ENCODE data around the gene ENGASE.

The ENGASE gene

DNA sequence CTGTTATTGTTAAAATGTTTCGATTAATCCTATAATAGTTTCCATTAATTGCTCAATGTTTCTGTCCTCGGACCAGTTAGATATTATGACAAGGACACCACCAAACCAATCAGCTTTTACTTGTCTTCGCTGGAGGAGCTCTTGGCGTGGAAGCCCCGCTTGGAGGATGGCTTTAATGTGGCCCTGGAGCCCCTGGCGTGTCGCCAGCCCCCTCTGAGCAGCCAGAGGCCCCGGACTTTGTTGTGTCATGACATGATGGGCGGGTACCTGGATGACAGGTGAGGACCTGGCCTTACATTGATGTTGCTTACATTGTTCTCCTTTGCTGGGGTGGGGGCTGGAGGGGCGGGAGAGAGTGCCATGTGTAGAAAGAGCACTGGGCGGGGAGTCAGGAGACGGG is 3.0 kb downstream of the ENGASE start:
- Histone ChIP-seq H3K27me3 (ENCODE audit: insufficient read depth, low read length) (no peaks in the 10 kb centered on the region), H2AK5ac (ENCODE audit: low read length) (no peak overlapping the region), H2BK5ac (ENCODE audit: low read depth, low read length, poor library complexity) (no peak overlapping the region), H3K27ac (ENCODE audit: low read depth, low read length) (no peak overlapping the region), H3K4ac (ENCODE audit: low read depth, low read length) (no peak overlapping the region), H3K36me3 (ENCODE audit: control insufficient read depth in 1 of 2, insufficient read depth in 2 of 2, low read length in 2 of 2) (peaks cover 10 to 11% of the 10 kb centered on the region in 2 experiments), H3K9me3 (ENCODE audit: insufficient read depth, low read depth, low read length) (no peaks in the 10 kb centered on the region), H2AFZ (ENCODE audit: insufficient read depth, low read length, poor library complexity) (no peak overlapping the region), H2BK120ac (ENCODE audit: insufficient read depth, low read length, poor library complexity) (no peak overlapping the region), H4K8ac (ENCODE audit: low read depth, low read length) (no peak overlapping the region), H3K79me1 (ENCODE audit: low read length) (peaks cover 7% of the 10 kb centered on the region), H3K79me2 (ENCODE audit: control insufficient read depth, insufficient read depth, low read length, poor library complexity) (no peaks in the 10 kb centered on the region), H4K12ac (ENCODE audit: low read depth, low read length) (no peak overlapping the region), H3K9ac (ENCODE audit: low read length) (no peak overlapping the region), H3K18ac (ENCODE audit: low read length) (no peak overlapping the region), H3K14ac (ENCODE audit: low read length) (no peak overlapping the region), H2BK12ac (ENCODE audit: low read length) (no peak overlapping the region), H4K91ac (ENCODE audit: low read depth, low read length) (no peak overlapping the region), H3K4me3 (ENCODE audit: low read depth, low read length) (no peak overlapping the region), H3K4me1 (ENCODE audit: control insufficient read depth in 1 of 2, insufficient read depth in 2 of 2, low read length in 2 of 2) (peaks cover 4 to 5% of the 10 kb centered on the region in 2 experiments), H3K23ac (ENCODE audit: low read length) (no peak overlapping the region), H3K4me2 (ENCODE audit: low read length) (no peak overlapping the region)
- WGBS (ENCODE audit: extremely low coverage, insufficient coverage, insufficient read length): no CpG with 5 or more reads among the region's 12 CpGs
- DNase-seq: no peak

DNA sequence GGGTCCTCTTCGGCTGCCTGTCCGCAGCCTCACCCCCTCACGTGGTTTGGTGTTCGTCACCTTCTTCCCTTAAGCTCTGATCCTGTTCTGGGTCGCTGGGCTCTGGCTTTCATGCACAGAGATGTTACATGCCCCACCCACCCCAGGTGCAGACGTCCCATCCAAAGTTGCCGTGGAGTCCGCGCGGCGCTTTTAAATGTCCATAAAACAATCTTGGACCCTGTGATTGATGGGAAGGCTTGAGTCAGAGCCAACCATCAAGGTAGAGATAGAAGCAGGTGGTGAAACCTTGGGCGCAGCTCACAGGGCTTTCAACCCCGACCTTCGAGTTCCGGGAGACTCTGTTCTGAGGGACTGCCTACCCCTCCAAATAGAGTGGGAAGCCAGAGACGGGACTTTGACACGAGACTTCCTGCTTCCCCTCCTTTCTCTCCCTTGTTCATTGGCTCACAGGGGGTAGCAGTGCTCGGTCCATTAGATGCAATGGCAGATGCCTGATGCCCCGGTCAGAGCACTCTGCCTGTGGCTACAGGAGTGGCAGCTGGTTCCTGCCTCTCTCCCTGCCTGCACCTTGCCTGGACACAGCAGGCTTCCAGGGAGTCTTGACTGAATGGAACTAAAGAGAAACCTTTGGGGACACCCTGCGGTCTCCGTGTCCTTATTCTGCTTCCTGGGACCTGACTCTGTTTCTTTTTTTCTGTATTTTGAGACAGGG is 4.0 kb downstream of the ENGASE start:
- H3K79me1 ChIP-seq (ENCODE audit: low read length): peaks cover 7% of the 10 kb centered on the region
- no peak overlapping the region for H3K18ac ChIP-seq (ENCODE audit: low read length)

DNA sequence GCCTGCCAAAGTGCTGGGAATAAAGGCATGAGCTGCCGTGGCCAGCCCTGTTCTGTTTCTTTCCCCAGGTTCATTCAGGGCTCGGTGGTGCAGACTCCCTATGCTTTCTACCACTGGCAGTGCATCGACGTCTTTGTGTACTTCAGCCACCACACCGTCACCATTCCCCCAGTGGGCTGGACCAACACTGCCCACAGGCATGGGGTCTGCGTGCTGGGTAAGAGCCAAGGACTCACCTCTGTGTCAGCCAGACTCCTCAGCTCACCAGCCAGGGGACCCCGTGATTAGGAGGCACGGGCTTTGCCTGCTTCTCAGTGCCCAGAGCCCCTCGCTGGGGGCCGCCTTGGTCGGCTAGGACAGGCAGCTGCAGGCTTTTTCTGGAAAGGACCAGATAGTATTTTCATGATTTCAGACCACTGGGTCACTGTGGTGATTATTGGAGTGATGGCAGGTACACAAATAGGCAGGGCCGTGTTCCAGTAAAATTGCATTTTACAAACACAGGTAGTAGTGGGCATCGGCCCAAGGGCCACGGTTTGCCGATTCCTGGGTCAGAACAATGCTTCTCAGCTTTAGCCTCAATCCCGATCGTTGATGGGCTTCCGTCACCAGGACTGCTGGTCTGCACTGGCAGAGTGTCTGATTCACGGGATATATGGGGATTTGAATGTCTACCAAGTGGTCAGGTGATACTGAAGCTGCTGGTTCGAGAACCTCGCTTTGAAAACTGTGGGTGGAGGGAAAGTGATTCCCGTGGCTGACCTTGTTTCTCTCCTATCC is 5.0 kb downstream of the ENGASE start:
- Histone ChIP-seq H3K9ac (ENCODE audit: low read length) (no peak overlapping the region), H3K79me1 (ENCODE audit: low read length) (peaks cover 7% of the 10 kb centered on the region), H4K12ac (ENCODE audit: low read depth, low read length) (no peak overlapping the region), H3K36me3 (ENCODE audit: control insufficient read depth in 1 of 2, insufficient read depth in 2 of 2, low read length in 2 of 2) (peaks cover 11 to 17% of the 10 kb centered on the region in 2 experiments), H4K8ac (ENCODE audit: low read depth, low read length) (no peak overlapping the region), H3K18ac (ENCODE audit: low read length) (no peak overlapping the region), H3K4me1 (ENCODE audit: control insufficient read depth in 1 of 2, insufficient read depth in 2 of 2, low read length in 2 of 2) (peaks cover 0 to 4% of the 10 kb centered on the region in 2 experiments), H2AFZ (ENCODE audit: insufficient read depth, low read length, poor library complexity) (no peak overlapping the region), H3K23ac (ENCODE audit: low read length) (no peak overlapping the region), H3K9me3 (ENCODE audit: insufficient read depth, low read depth, low read length) (no peaks in the 10 kb centered on the region), H2BK120ac (ENCODE audit: insufficient read depth, low read length, poor library complexity) (no peak overlapping the region), H2BK12ac (ENCODE audit: low read length) (no peak overlapping the region), H3K14ac (ENCODE audit: low read length) (no peak overlapping the region), H2AK5ac (ENCODE audit: low read length) (no peak overlapping the region), H3K4ac (ENCODE audit: low read depth, low read length) (no peak overlapping the region), H3K79me2 (ENCODE audit: control insufficient read depth, insufficient read depth, low read length, poor library complexity) (no peaks in the 10 kb centered on the region), H3K27ac (ENCODE audit: low read depth, low read length) (no peak overlapping the region), H2BK5ac (ENCODE audit: low read depth, low read length, poor library complexity) (no peak overlapping the region), H3K4me2 (ENCODE audit: low read length) (no peak overlapping the region), H3K27me3 (ENCODE audit: insufficient read depth, low read length) (no peaks in the 10 kb centered on the region), H3K4me3 (ENCODE audit: low read depth, low read length) (no peak overlapping the region), H4K91ac (ENCODE audit: low read depth, low read length) (no peak overlapping the region)
- no peak for DNase-seq
- WGBS (ENCODE audit: extremely low coverage, insufficient coverage, insufficient read length): no CpG with 5 or more reads among the region's 22 CpGs

More for the DNA sequence above, 4.0 kb downstream of the ENGASE start:
- Histone ChIP-seq H4K12ac (ENCODE audit: low read depth, low read length) (no peak overlapping the region), H4K91ac (ENCODE audit: low read depth, low read length) (no peak overlapping the region), H3K23ac (ENCODE audit: low read length) (no peak overlapping the region), H2BK5ac (ENCODE audit: low read depth, low read length, poor library complexity) (no peak overlapping the region), H3K4ac (ENCODE audit: low read depth, low read length) (no peak overlapping the region), H3K79me2 (ENCODE audit: control insufficient read depth, insufficient read depth, low read length, poor library complexity) (no peaks in the 10 kb centered on the region), H3K9ac (ENCODE audit: low read length) (no peak overlapping the region), H3K36me3 (ENCODE audit: control insufficient read depth in 1 of 2, insufficient read depth in 2 of 2, low read length in 2 of 2) (peaks cover 11 to 15% of the 10 kb centered on the region in 2 experiments), H3K27ac (ENCODE audit: low read depth, low read length) (no peak overlapping the region), H2AFZ (ENCODE audit: insufficient read depth, low read length, poor library complexity) (no peak overlapping the region), H3K4me3 (ENCODE audit: low read depth, low read length) (no peak overlapping the region), H3K14ac (ENCODE audit: low read length) (no peak overlapping the region), H3K4me1 (ENCODE audit: control insufficient read depth in 1 of 2, insufficient read depth in 2 of 2, low read length in 2 of 2) (peaks cover 4 to 5% of the 10 kb centered on the region in 2 experiments), H2AK5ac (ENCODE audit: low read length) (no peak overlapping the region), H2BK12ac (ENCODE audit: low read length) (no peak overlapping the region), H3K4me2 (ENCODE audit: low read length) (no peak overlapping the region), H3K9me3 (ENCODE audit: insufficient read depth, low read depth, low read length) (no peaks in the 10 kb centered on the region), H3K27me3 (ENCODE audit: insufficient read depth, low read length) (no peaks in the 10 kb centered on the region), H2BK120ac (ENCODE audit: insufficient read depth, low read length, poor library complexity) (no peak overlapping the region), H4K8ac (ENCODE audit: low read depth, low read length) (no peak overlapping the region)
- WGBS (ENCODE audit: extremely low coverage, insufficient coverage, insufficient read length): no CpG with 5 or more reads among the region's 21 CpGs
- no peak for DNase-seq

DNA sequence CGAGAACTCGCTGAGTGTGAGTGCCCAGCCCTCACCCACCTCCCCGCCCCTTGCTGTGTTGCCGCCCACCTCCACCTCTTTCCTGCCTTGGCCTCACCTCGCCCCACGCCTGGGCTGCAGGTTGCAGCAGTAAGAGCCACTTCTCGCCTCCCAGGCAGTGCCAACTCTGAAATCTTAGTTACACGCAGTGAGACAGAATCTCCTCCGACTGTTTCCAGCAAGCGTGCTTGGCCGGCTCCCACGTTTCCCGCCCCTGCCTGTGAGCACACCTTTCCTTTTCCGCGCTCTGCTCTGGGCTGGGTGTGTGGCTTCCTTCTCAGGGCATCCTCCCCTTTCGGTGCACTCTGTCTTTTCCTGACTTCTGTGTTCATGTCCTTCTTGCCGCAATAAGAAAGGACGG is 5.7 kb downstream of the ENGASE start:
- Histone ChIP-seq H3K4ac (ENCODE audit: low read depth, low read length) (no peak overlapping the region), H3K79me1 (ENCODE audit: low read length) (peaks cover under 1% of the 10 kb centered on the region), H2BK120ac (ENCODE audit: insufficient read depth, low read length, poor library complexity) (no peak overlapping the region), H2BK12ac (ENCODE audit: low read length) (no peak overlapping the region), H3K4me1 (ENCODE audit: control insufficient read depth in 1 of 2, insufficient read depth in 2 of 2, low read length in 2 of 2) (peaks cover 0 to 2% of the 10 kb centered on the region in 2 experiments), H3K9ac (ENCODE audit: low read length) (no peak overlapping the region), H2BK5ac (ENCODE audit: low read depth, low read length, poor library complexity) (no peak overlapping the region), H3K36me3 (ENCODE audit: control insufficient read depth in 1 of 2, insufficient read depth in 2 of 2, low read length in 2 of 2) (peaks cover 11 to 17% of the 10 kb centered on the region in 2 experiments), H3K18ac (ENCODE audit: low read length) (no peak overlapping the region), H3K4me3 (ENCODE audit: low read depth, low read length) (no peak overlapping the region), H3K14ac (ENCODE audit: low read length) (no peak overlapping the region), H2AK5ac (ENCODE audit: low read length) (no peak overlapping the region), H3K27me3 (ENCODE audit: insufficient read depth, low read length) (no peaks in the 10 kb centered on the region), H3K23ac (ENCODE audit: low read length) (no peak overlapping the region), H3K79me2 (ENCODE audit: control insufficient read depth, insufficient read depth, low read length, poor library complexity) (no peaks in the 10 kb centered on the region), H3K27ac (ENCODE audit: low read depth, low read length) (no peak overlapping the region), H4K8ac (ENCODE audit: low read depth, low read length) (no peak overlapping the region), H4K12ac (ENCODE audit: low read depth, low read length) (no peak overlapping the region), H3K4me2 (ENCODE audit: low read length) (no peak overlapping the region), H3K9me3 (ENCODE audit: insufficient read depth, low read depth, low read length) (no peaks in the 10 kb centered on the region), H2AFZ (ENCODE audit: insufficient read depth, low read length, poor library complexity) (no peak overlapping the region), H4K91ac (ENCODE audit: low read depth, low read length) (no peak overlapping the region)
- DNase-seq: no peak
- no CpG with 5 or more reads among the region's 18 CpGs for WGBS (ENCODE audit: extremely low coverage, insufficient coverage, insufficient read length)
